ENCODE results near the gene CYP2A13.

DNA sequence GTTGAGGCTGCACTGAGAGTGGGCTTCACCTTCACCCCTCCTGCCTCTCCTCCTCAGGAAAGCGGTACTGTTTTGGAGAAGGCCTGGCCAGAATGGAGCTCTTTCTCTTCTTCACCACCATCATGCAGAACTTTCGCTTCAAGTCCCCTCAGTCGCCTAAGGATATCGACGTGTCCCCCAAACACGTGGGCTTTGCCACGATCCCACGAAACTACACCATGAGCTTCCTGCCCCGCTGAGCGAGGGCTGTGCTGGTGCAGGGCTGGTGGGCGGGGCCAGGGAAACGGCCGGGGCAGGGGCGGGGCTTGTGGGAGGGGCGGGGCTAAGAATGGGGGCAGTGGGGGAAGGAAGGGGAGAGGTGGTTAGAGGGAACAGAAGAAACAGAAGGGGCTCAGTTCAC lies 7.5 kb downstream of the CYP2A13 start:
- TF ChIP-seq, protein P1, sequence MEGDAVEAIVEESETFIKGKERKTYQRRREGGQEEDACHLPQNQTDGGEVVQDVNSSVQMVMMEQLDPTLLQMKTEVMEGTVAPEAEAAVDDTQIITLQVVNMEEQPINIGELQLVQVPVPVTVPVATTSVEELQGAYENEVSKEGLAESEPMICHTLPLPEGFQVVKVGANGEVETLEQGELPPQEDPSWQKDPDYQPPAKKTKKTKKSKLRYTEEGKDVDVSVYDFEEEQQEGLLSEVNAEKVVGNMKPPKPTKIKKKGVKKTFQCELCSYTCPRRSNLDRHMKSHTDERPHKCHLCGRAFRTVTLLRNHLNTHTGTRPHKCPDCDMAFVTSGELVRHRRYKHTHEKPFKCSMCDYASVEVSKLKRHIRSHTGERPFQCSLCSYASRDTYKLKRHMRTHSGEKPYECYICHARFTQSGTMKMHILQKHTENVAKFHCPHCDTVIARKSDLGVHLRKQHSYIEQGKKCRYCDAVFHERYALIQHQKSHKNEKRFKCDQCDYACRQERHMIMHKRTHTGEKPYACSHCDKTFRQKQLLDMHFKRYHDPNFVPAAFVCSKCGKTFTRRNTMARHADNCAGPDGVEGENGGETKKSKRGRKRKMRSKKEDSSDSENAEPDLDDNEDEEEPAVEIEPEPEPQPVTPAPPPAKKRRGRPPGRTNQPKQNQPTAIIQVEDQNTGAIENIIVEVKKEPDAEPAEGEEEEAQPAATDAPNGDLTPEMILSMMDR (conservative IDR thresholded peaks at IDR 0.05 in 1 of 2, IDR thresholded peaks at IDR 0.05 in 1 of 2; ENCODE audit: extremely low read depth in 1 of 2, insufficient read depth in 1 of 2, low read depth in 1 of 2, low read length in 2 of 2): no peak
- no peak for TF ChIP-seq EZH2 (IDR thresholded peaks at IDR 0.05; ENCODE audit: borderline replicate concordance, low read length)

Data from mammary epithelial cell (primary cell).